Ectodermal cell (in vitro differentiated cells): Measurements from ENCODE around the gene RASL10B.

ENCODE experiments used
- H3K27ac ChIP-seq: 2 replicates; pipeline ENCODE4 v1.7.0; 2013; ENCODE audit warnings: mild to moderate bottlenecking, low read depth, low read length; ENCODE audit not compliant: insufficient read depth, poor library complexity, severe bottlenecking
- H3K27me3 ChIP-seq: 2 replicates; pipeline ENCODE4 v1.7.0; 2013; ENCODE audit warnings: mild to moderate bottlenecking, low read length; ENCODE audit not compliant: insufficient read depth, control insufficient read depth, poor library complexity, severe bottlenecking
- H3K36me3 ChIP-seq: one replicate; pipeline ENCODE4 v1.7.0; 2013; ENCODE audit warnings: low read length; ENCODE audit not compliant: control insufficient read depth, insufficient read depth
- H3K4me1 ChIP-seq: one replicate; pipeline ENCODE4 v1.7.0; 2013; ENCODE audit warnings: low read length; ENCODE audit not compliant: control insufficient read depth, insufficient read depth
- H3K4me3 ChIP-seq: 2 replicates; pipeline ENCODE4 v1.7.0; 2013; ENCODE audit warnings: low read depth, low read length, control low read depth; ENCODE audit not compliant: insufficient read depth
- H3K9me3 ChIP-seq: 2 replicates; pipeline ENCODE4 v1.7.0; 2013; ENCODE audit warnings: mild to moderate bottlenecking, low read length, moderate library complexity; ENCODE audit not compliant: control insufficient read depth
- WGBS, 2 experiments: methylation state at CpG; one replicate each; pipeline ENCODE4 v1.1.7; 2013; ENCODE audit warnings: missing lambda C conversion rate in 2 of 2; 5-methylcytosine and 5-hydroxymethylcytosine counted together

Gene RASL10B

GRCh38 chr17:35773679-35774425 is 42.4 kb downstream of the RASL10B start:
- Histone ChIP-seq H3K27ac (no peak overlapping the region), H3K4me3 (no peak overlapping the region), H3K9me3 (no peaks in the 10 kb centered on the region), H3K4me1 (peaks cover 37% of the 10 kb centered on the region), H3K36me3 (no peaks in the 10 kb centered on the region), H3K27me3 (no peaks in the 10 kb centered on the region)
- 80 to 82% methylated on average over 10 of the region's 10 CpGs for WGBS, 2 experiments

DNA sequence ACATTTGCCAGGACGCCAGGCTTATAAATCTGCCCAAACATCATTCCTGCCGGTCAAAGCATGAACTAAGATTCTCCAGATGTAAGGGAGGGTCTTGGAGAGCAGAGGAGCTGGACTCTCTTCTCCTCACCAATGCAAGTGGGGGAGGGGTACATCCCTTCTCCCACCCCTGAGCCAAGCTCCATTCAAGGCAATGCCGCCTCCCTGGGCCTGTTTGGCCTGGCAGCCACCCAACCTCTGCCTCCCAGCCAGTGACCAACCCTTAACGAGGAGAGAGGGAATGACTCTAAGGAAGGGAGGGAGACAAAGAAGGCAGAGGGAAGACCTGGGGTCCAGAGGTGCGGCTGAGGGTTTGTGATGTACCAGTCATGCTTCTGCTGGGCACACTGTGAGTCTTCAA is 43.1 kb downstream of the RASL10B start:
- no peaks in the 10 kb centered on the region for H3K36me3 ChIP-seq
- no peaks in the 10 kb centered on the region for H3K9me3 ChIP-seq
- H3K4me3 ChIP-seq: no peak overlapping the region
- H3K27ac ChIP-seq: no peak overlapping the region
- 75 to 76% methylated on average over 5 of the region's 5 CpGs for WGBS, 2 experiments
- no peaks in the 10 kb centered on the region for H3K27me3 ChIP-seq
- peaks cover 37% of the 10 kb centered on the region for H3K4me1 ChIP-seq

GRCh38 chr17:35775039-35775438 is 43.6 kb downstream of the RASL10B start:
- Histone ChIP-seq H3K4me3 (no peak overlapping the region), H3K36me3 (no peaks in the 10 kb centered on the region), H3K9me3 (no peaks in the 10 kb centered on the region), H3K4me1 (peaks cover 37% of the 10 kb centered on the region), H3K27me3 (no peaks in the 10 kb centered on the region), H3K27ac (no peak overlapping the region)
- WGBS, 2 experiments: 72 to 80% methylated on average over 5 of the region's 5 CpGs

GRCh38 chr17:35775583-35775982 is 44.1 kb downstream of the RASL10B start:
- Histone ChIP-seq H3K4me3 (no peak overlapping the region), H3K4me1 (peaks cover 37% of the 10 kb centered on the region), H3K36me3 (no peaks in the 10 kb centered on the region), H3K27ac (no peak overlapping the region), H3K27me3 (no peaks in the 10 kb centered on the region), H3K9me3 (no peaks in the 10 kb centered on the region)
- 91 to 93% methylated on average over 6 of the region's 6 CpGs for WGBS, 2 experiments

GRCh38 chr17:35778641-35779196 is 47.3 kb downstream of the RASL10B start:
- no peak overlapping the region for H3K4me3 ChIP-seq
- H3K27me3 ChIP-seq: no peaks in the 10 kb centered on the region
- H3K9me3 ChIP-seq: no peaks in the 10 kb centered on the region
- H3K27ac ChIP-seq: no peak overlapping the region
- H3K36me3 ChIP-seq: no peaks in the 10 kb centered on the region
- WGBS, 2 experiments: 94% methylated on average over 16 of the region's 16 CpGs
- H3K4me1 ChIP-seq: peaks cover 18% of the 10 kb centered on the region

GRCh38 chr17:35780950-35781349 is 49.5 kb downstream of the RASL10B start:
- 84 to 88% methylated on average over 3 of the region's 3 CpGs for WGBS, 2 experiments
- Histone ChIP-seq H3K27me3 (no peaks in the 10 kb centered on the region), H3K4me3 (no peak overlapping the region), H3K4me1 (no peaks in the 10 kb centered on the region), H3K36me3 (no peaks in the 10 kb centered on the region), H3K9me3 (no peaks in the 10 kb centered on the region), H3K27ac (no peak overlapping the region)

DNA sequence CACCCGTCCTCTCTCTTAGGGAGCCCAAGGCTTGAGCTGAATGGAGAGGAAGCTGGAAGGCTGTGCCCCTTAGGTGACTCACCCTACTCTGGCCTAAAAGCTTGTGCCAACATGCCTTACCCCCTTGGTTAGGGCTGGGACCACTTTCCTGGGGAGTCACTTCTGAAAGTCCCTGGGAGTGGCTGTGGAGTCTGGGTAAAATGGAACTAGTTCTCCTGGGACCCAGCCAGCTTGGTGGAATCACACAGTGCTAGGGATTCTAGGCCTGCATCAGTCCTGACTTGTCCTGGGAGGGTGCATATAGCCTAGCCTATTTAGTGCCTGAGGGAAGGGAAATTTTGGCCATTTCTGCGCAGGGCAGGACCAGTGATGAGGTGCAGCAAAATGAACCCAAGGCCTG is 53.5 kb downstream of the RASL10B start:
- H3K4me1 ChIP-seq: no peaks in the 10 kb centered on the region
- H3K9me3 ChIP-seq: no peaks in the 10 kb centered on the region
- no peaks in the 10 kb centered on the region for H3K36me3 ChIP-seq
- H3K27me3 ChIP-seq: no peaks in the 10 kb centered on the region
- WGBS, 2 experiments: 89 to 93% methylated on average over 2 of the region's 2 CpGs
- H3K27ac ChIP-seq: no peak overlapping the region
- no peak overlapping the region for H3K4me3 ChIP-seq

DNA sequence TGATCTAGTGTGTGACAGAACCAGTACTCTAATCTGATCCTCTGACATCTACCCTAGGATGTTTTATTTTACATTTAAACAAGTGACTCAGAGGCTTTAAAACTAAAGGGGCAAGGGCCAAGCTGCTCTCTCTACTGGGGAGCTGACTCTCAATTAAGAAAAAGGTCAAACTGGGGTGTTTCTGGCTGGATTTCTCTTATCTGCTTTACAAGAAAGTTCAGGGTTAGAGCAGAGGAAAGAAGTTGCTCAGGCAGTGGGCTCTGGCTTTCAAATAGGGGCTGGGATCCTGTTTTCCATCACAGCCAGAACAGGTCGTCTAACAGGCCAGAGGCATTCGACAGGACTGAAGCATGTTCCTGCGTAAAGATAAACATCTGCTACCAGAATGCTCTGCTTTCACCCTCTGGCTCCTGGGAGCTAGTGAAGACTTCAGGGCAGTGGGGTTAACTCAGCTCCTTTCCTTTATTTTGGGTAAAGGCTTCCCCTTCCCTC is 55.5 kb downstream of the RASL10B start:
- H3K36me3 ChIP-seq: no peaks in the 10 kb centered on the region
- no peaks in the 10 kb centered on the region for H3K9me3 ChIP-seq
- H3K27ac ChIP-seq: no peak overlapping the region
- no peak overlapping the region for H3K4me3 ChIP-seq
- peaks cover 6% of the 10 kb centered on the region for H3K27me3 ChIP-seq
- H3K4me1 ChIP-seq: no peaks in the 10 kb centered on the region
- WGBS, 2 experiments: 67 to 69% methylated on average over 3 of the region's 3 CpGs

- no peaks in the 10 kb centered on the region for H3K36me3 ChIP-seq
- no peak overlapping the region for H3K27ac ChIP-seq
- H3K9me3 ChIP-seq: no peaks in the 10 kb centered on the region
- no peak overlapping the region for H3K4me3 ChIP-seq
- 69 to 74% methylated on average over 2 of the region's 2 CpGs for WGBS, 2 experiments
- peaks cover 23% of the 10 kb centered on the region for H3K27me3 ChIP-seq
- no peaks in the 10 kb centered on the region for H3K4me1 ChIP-seq
Observed at GRCh38 chr17:35788477-35789368, 57.3 kb downstream of the RASL10B start.

DNA sequence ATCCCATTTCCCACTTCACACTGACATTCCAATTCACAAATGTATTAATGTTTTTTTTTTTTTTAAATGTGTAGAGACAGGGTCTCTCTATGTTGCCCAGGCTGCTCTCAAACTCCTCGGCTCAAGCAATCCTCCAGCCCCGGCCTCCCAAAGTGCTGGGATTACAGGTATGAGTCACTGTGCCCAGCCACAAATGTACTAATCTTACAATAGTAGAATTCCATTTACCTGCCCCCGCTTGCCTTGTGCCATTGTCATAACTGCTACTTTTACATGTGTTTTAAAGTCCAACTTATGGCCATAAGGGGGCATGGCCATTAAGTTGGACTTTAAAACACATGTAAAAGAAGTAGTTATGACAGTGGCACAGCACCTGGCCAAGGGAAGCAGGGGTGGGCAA is 59.4 kb downstream of the RASL10B start:
- H3K27me3 ChIP-seq: peaks cover 45% of the 10 kb centered on the region

More for the DNA sequence above, 59.4 kb downstream of the RASL10B start:
- H3K36me3 ChIP-seq: no peaks in the 10 kb centered on the region
- H3K4me3 ChIP-seq: no peak overlapping the region
- no peaks in the 10 kb centered on the region for H3K9me3 ChIP-seq
- 95 to 96% methylated on average over 3 of the region's 3 CpGs for WGBS, 2 experiments
- no peaks in the 10 kb centered on the region for H3K4me1 ChIP-seq
- H3K27ac ChIP-seq: no peak overlapping the region
